ENCODE results near the gene IRGQ.
A peak's percentile ranks its signal among the peaks of the same experiment; 100 is the strongest.

GRCh38 chr19:43575955-43576878 is 19.7 kb downstream of the IRGQ start:
- no peak for TF ChIP-seq BCL6B (tag by site-specific recombination; IDR thresholded peaks at IDR 0.05)
- no peak for TF ChIP-seq ZNF549 (tag by site-specific recombination; IDR thresholded peaks at IDR 0.05)
- TF ChIP-seq CTCF (tag by site-specific recombination; IDR thresholded peaks at IDR 0.05), result no peak; the same call in 1 of the 2 replicates
- no peak for TF ChIP-seq ZNF248 (tag by site-specific recombination; IDR thresholded peaks at IDR 0.05)
- TF ChIP-seq YY1 (tag by site-specific recombination; IDR thresholded peaks at IDR 0.05), result no peak
- no peak for TF ChIP-seq MEIS1 (CRISPR knock-in tag; IDR thresholded peaks at IDR 0.05; ENCODE audit: borderline replicate concordance)
- no peak for TF ChIP-seq ZNF514 (tag by site-specific recombination; IDR thresholded peaks at IDR 0.05)
- no peak for TF ChIP-seq PATZ1 (tag by site-specific recombination; IDR thresholded peaks at IDR 0.05)
- no peak for TF ChIP-seq ZNF274 (IDR thresholded peaks at IDR 0.05; ENCODE audit: low read length)
- no peak for TF ChIP-seq ZNF274 (tag by site-specific recombination; IDR thresholded peaks at IDR 0.05; ENCODE audit: borderline replicate concordance)
- no peak for TF ChIP-seq SETDB1 (IDR thresholded peaks at IDR 0.05; ENCODE audit: insufficient read length, low read length)
- TF ChIP-seq REPIN1 (tag by site-specific recombination; IDR thresholded peaks at IDR 0.05; ENCODE audit: low read depth), result peak; percentile 98
- TF ChIP-seq ZNF664 (tag by site-specific recombination; IDR thresholded peaks at IDR 0.05), result peak; percentile 15; the same call in 1 of the 2 replicates
- TF ChIP-seq MZF1 (tag by site-specific recombination; IDR thresholded peaks at IDR 0.05; ENCODE audit: borderline replicate concordance), result no peak
